Measurements from ENCODE around the gene PNKD.

GRCh38 chr2:218328294-218328693, 58.0 kb downstream of the PNKD start:
- TF ChIP-seq EP300 (IDR thresholded peaks at IDR 0.05; ENCODE audit: borderline replicate concordance), result no peak
- no peak for TF ChIP-seq TEAD4 (IDR thresholded peaks at IDR 0.05)
- TF ChIP-seq RAD21 (IDR thresholded peaks at IDR 0.05; ENCODE audit: low read depth), result no peak
- no peak for TF ChIP-seq USF1 (IDR thresholded peaks at IDR 0.05)
- TF ChIP-seq CREB1 (IDR thresholded peaks at IDR 0.05; ENCODE audit: low read depth), result no peak
- TF ChIP-seq FOXM1 (IDR thresholded peaks at IDR 0.05; ENCODE audit: borderline replicate concordance, low read depth), result no peak
